ENCODE results near the gene ODAD3. TPM values are rescaled to one million over a fixed set of nuclear protein-coding genes. Genes with fewer than 3 reads are reported as not detected.
"Not testable (repeated sequence)": the region's sequence is repeated elsewhere in the genome, so short reads cannot be mapped to it uniquely, and the experiment has no call there.

The ODAD3 gene
- total RNA-seq, 1 donor from 2014 or later = 0.66 TPM

DNA sequence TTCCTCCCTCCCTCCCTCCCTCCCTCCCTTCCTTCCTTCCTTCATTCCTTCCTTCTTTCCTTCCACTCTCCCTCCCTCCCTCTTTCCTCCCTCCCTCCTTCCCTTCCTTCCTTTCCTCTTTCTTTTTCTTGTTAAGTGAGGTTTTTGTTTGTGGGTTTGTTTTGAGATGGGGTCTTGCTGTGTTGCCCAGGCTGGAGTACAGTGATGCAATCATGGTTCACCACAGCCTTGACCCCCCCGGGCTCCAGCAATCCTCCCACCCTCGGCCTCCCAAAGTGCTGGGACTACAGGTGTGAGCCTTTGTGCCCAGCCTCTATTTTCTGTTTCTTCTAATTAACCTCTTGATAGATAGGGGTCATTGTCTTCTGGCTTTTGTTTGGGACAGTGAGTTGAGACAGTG lies 26.5 kb upstream of the ODAD3 start:
- H3K9me3 Mint-ChIP-seq (ENCODE audit: unreplicated experiment) = peaks cover 3% of the 10 kb centered on the region
- no peak overlapping the region for H3K9ac ChIP-seq (ENCODE audit: low read length)
- peaks cover 18% of the 10 kb centered on the region for H3K27me3 Mint-ChIP-seq (ENCODE audit: low read depth, unreplicated experiment)
- H3K4me2 ChIP-seq (ENCODE audit: low read length) = no peak overlapping the region
- no peaks in the 10 kb centered on the region for H4K20me1 ChIP-seq (ENCODE audit: insufficient read depth, low read length)
- H3K36me3 Mint-ChIP-seq (ENCODE audit: low read depth, unreplicated experiment) = no peaks in the 10 kb centered on the region
- no peak overlapping the region for H3K27ac ChIP-seq (ENCODE audit: low read depth, low read length)
- DNase-seq (ENCODE audit: low read depth) = no peak
- H3K4me3 Mint-ChIP-seq (ENCODE audit: unreplicated experiment) = no peak overlapping the region
- TF ChIP-seq, protein P1, sequence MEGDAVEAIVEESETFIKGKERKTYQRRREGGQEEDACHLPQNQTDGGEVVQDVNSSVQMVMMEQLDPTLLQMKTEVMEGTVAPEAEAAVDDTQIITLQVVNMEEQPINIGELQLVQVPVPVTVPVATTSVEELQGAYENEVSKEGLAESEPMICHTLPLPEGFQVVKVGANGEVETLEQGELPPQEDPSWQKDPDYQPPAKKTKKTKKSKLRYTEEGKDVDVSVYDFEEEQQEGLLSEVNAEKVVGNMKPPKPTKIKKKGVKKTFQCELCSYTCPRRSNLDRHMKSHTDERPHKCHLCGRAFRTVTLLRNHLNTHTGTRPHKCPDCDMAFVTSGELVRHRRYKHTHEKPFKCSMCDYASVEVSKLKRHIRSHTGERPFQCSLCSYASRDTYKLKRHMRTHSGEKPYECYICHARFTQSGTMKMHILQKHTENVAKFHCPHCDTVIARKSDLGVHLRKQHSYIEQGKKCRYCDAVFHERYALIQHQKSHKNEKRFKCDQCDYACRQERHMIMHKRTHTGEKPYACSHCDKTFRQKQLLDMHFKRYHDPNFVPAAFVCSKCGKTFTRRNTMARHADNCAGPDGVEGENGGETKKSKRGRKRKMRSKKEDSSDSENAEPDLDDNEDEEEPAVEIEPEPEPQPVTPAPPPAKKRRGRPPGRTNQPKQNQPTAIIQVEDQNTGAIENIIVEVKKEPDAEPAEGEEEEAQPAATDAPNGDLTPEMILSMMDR (IDR thresholded peaks at IDR 0.05; ENCODE audit: insufficient read depth, low read depth, low read length) = no peak
- TF ChIP-seq EZH2 (IDR thresholded peaks at IDR 0.05; ENCODE audit: insufficient read depth, low read length) = no peak
- H3K4me3 ChIP-seq (ENCODE audit: insufficient read depth, low read depth, low read length) = no peak overlapping the region
- no peak overlapping the region for H3K27ac Mint-ChIP-seq (ENCODE audit: unreplicated experiment)
- no peaks in the 10 kb centered on the region for H3K4me1 ChIP-seq (ENCODE audit: insufficient read depth, low read length)
- H3K27me3 ChIP-seq (ENCODE audit: insufficient read depth, low read length) = no peaks in the 10 kb centered on the region
- no peaks in the 10 kb centered on the region for H3K9me3 ChIP-seq (ENCODE audit: insufficient read depth, low read depth, low read length)
- no peaks in the 10 kb centered on the region for H3K79me2 ChIP-seq (ENCODE audit: insufficient read depth, low read length)
- H3K4me1 Mint-ChIP-seq (ENCODE audit: low read depth, unreplicated experiment) = no peaks in the 10 kb centered on the region
- H3K36me3 ChIP-seq (ENCODE audit: insufficient read depth, low read length) = no peaks in the 10 kb centered on the region
- H2AFZ ChIP-seq (ENCODE audit: low read depth, low read length) = no peak overlapping the region
- no peak for FAIRE-seq

DNA sequence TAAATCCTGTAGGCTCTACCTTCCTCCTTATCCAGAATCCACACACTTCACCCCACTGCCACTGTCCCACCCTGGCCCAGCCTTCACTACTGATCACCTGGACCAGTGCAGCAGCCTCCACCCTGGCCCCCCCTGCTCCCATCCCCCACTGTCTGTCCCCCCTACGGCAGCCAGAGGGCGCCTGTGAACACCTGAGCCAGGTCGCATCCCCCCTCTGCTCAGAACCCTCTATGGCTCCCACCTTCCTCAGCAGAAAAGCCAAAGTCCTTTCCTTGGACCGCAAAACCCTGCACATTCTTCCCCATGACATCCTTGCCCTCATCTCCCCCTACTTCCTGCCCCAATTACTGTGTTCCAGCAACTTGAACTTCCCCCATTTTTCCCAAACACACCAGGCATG lies 25.3 kb upstream of the ODAD3 start:
- H4K20me1 ChIP-seq (ENCODE audit: insufficient read depth, low read length) = no peaks in the 10 kb centered on the region
- no peak overlapping the region for H3K4me3 Mint-ChIP-seq (ENCODE audit: unreplicated experiment)
- H3K27me3 ChIP-seq (ENCODE audit: insufficient read depth, low read length) = no peaks in the 10 kb centered on the region
- no peak overlapping the region for H3K4me2 ChIP-seq (ENCODE audit: low read length)
- H3K9me3 ChIP-seq (ENCODE audit: insufficient read depth, low read depth, low read length) = no peaks in the 10 kb centered on the region
- no peak overlapping the region for H3K27ac Mint-ChIP-seq (ENCODE audit: unreplicated experiment)
- no peak overlapping the region for H3K9ac ChIP-seq (ENCODE audit: low read length)
- no peaks in the 10 kb centered on the region for H3K4me1 Mint-ChIP-seq (ENCODE audit: low read depth, unreplicated experiment)
- H3K27me3 Mint-ChIP-seq (ENCODE audit: low read depth, unreplicated experiment) = peaks cover 18% of the 10 kb centered on the region
- no peak overlapping the region for H2AFZ ChIP-seq (ENCODE audit: low read depth, low read length)
- no peak overlapping the region for H3K27ac ChIP-seq (ENCODE audit: low read depth, low read length)
- no peaks in the 10 kb centered on the region for H3K79me2 ChIP-seq (ENCODE audit: insufficient read depth, low read length)
- H3K4me1 ChIP-seq (ENCODE audit: insufficient read depth, low read length) = no peaks in the 10 kb centered on the region
- TF ChIP-seq, protein P1 (IDR thresholded peaks at IDR 0.05; ENCODE audit: insufficient read depth, low read depth, low read length) = no peak
- no peak for TF ChIP-seq EZH2 (IDR thresholded peaks at IDR 0.05; ENCODE audit: insufficient read depth, low read length)
- H3K9me3 Mint-ChIP-seq (ENCODE audit: unreplicated experiment) = peaks cover 3% of the 10 kb centered on the region
- H3K36me3 Mint-ChIP-seq (ENCODE audit: low read depth, unreplicated experiment) = no peaks in the 10 kb centered on the region
- FAIRE-seq = no peak
- no peak overlapping the region for H3K4me3 ChIP-seq (ENCODE audit: insufficient read depth, low read depth, low read length)
- DNase-seq (ENCODE audit: low read depth) = no peak
- no peaks in the 10 kb centered on the region for H3K36me3 ChIP-seq (ENCODE audit: insufficient read depth, low read length)

DNA sequence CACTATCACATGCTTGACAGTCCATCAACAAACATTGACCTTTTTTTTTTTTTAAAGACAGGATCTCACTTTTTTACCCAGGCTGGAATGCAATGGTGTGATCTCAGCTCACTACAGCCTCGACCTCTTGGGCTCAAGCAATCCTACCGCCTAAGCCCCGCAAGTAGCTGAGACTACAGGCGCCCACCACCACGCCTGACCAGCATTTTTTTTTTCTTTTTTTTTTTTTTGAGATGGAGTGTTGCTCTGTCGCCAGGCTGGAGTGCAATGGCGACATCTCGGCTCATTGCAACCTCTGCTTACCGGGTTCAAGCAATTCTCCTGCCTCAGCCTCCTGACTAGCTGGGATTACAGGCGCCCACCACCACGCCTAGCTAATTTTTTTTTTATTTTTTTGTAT lies 24.0 kb upstream of the ODAD3 start:
- not testable (repeated sequence) for H3K4me3 Mint-ChIP-seq (ENCODE audit: unreplicated experiment); H3K9ac ChIP-seq (ENCODE audit: low read length); H3K79me2 ChIP-seq (ENCODE audit: insufficient read depth, low read length); H3K36me3 ChIP-seq (ENCODE audit: insufficient read depth, low read length); H3K4me2 ChIP-seq (ENCODE audit: low read length); H3K27ac ChIP-seq (ENCODE audit: low read depth, low read length); H3K4me1 Mint-ChIP-seq (ENCODE audit: low read depth, unreplicated experiment); H3K27ac Mint-ChIP-seq (ENCODE audit: unreplicated experiment); DNase-seq (ENCODE audit: low read depth); H2AFZ ChIP-seq (ENCODE audit: low read depth, low read length); H3K4me3 ChIP-seq (ENCODE audit: insufficient read depth, low read depth, low read length); H3K9me3 ChIP-seq (ENCODE audit: insufficient read depth, low read depth, low read length); H3K4me1 ChIP-seq (ENCODE audit: insufficient read depth, low read length); H4K20me1 ChIP-seq (ENCODE audit: insufficient read depth, low read length); H3K36me3 Mint-ChIP-seq (ENCODE audit: low read depth, unreplicated experiment); FAIRE-seq; H3K9me3 Mint-ChIP-seq (ENCODE audit: unreplicated experiment); H3K27me3 ChIP-seq (ENCODE audit: insufficient read depth, low read length)
- H3K27me3 Mint-ChIP-seq (ENCODE audit: low read depth, unreplicated experiment) = peaks cover 18% of the 10 kb centered on the region
